A673 (cell line): Measurements from ENCODE around the gene VPS11. TPM values are rescaled to one million over a fixed set of nuclear protein-coding genes. Genes with fewer than 3 reads are reported as not detected.

Experiments used
- BruUV-seq: library from RNA; stranded (reverse); fragments of 400-500 nt; replicated peaks from 2 replicates; lab custom pipeline; 2021; lab: Mats Ljungman, UMichigan
- CTCF ChIA-PET: fragments of 300-600 bp; sonication (Branson Sonifier 250); formaldehyde crosslinking; loops from one replicate; lab custom pipeline; 2022; ENCODE audit warnings: antibody characterized with exemption; lab: Charles Lee
- POLR2A ChIA-PET: fragments of 300-600 bp; sonication (Branson Sonifier 250); formaldehyde crosslinking; loops from one replicate; lab custom pipeline; 2022; ENCODE audit warnings: antibody characterized with exemption; ENCODE audit not compliant: low non-redundant PET; lab: Charles Lee
- DNase-seq: peaks from one replicate; pipeline ENCODE4 v3.0.0-alpha.2; 2015; ENCODE audit warnings: low spot score
- H3K27ac ChIP-seq: fragments of 200-600 bp; sonication (generic); 2 replicates; pipeline ENCODE4 v1.5.1; 2016; ENCODE audit warnings: mixed run types, low read depth, mild to moderate bottlenecking, mixed read lengths, antibody characterized with exemption, low read length; ENCODE audit not compliant: poor library complexity, severe bottlenecking
- H3K27me3 ChIP-seq: fragments of 200-600 bp; sonication (generic); replicated peaks from 2 replicates; pipeline ENCODE4 v1.6.1; 2017; ENCODE audit warnings: mixed run types, low read depth, mild to moderate bottlenecking, mixed read lengths, antibody characterized with exemption, low read length; ENCODE audit not compliant: insufficient read depth, poor library complexity
- H3K36me3 ChIP-seq: fragments of 200-600 bp; sonication (generic); 2 replicates; pipeline ENCODE4 v1.6.1; 2016; ENCODE audit warnings: mixed run types, mild to moderate bottlenecking, mixed read lengths, antibody characterized with exemption, low read length; ENCODE audit not compliant: insufficient read depth, poor library complexity, severe bottlenecking
- H3K4me1 ChIP-seq: fragments of 200-600 bp; sonication (generic); 2 replicates; pipeline ENCODE4 v1.6.1; 2017; ENCODE audit warnings: mixed run types, mild to moderate bottlenecking, mixed read lengths, antibody characterized with exemption, low read length; ENCODE audit not compliant: insufficient read depth, poor library complexity, severe bottlenecking
- H3K4me3 ChIP-seq: fragments of 200-600 bp; sonication (generic); 2 replicates; pipeline ENCODE4 v1.5.1; 2016; ENCODE audit warnings: low read depth, mixed run types, mild to moderate bottlenecking, mixed read lengths, low read length; ENCODE audit not compliant: poor library complexity, severe bottlenecking
- H3K9me3 ChIP-seq: fragments of 200-600 bp; sonication (generic); 2 replicates; pipeline ENCODE4 v1.6.1; 2016; ENCODE audit warnings: mixed run types, low read depth, mild to moderate bottlenecking, mixed read lengths, antibody characterized with exemption, low read length; ENCODE audit not compliant: poor library complexity, severe bottlenecking
- EZH2 ChIP-seq: fragments of 200-600 bp; sonication (generic); IDR thresholded peaks from 2 replicates; pipeline ENCODE4 v1.6.1; 2017; ENCODE audit warnings: borderline replicate concordance, low read depth, mild to moderate bottlenecking, mixed read lengths, antibody characterized with exemption, low read length; ENCODE audit not compliant: poor library complexity, severe bottlenecking
- intact Hi-C: fragments of 100-400 bp; cut with micrococcal nuclease; formaldehyde crosslinking; loops from one replicate; pipeline ENCODE4 v1.10.0; 2022; ENCODE audit not compliant: unreplicated experiment
- total RNA-seq: library from RNA; stranded (reverse); gene quantifications from 2 replicates; pipeline ENCODE4 v1.2.3, GENCODE V29; 2021
- TF ChIP-seq, protein P1 (sequence below): fragments of 300-800, 200-600 bp; sonication (generic); conservative IDR thresholded peaks from 2 replicates; pipeline ENCODE4 v1.5.1; 2017; ENCODE audit warnings: low read depth, mild to moderate bottlenecking, antibody characterized with exemption, low read length, moderate library complexity, mixed read lengths

Gene VPS11
- total RNA-seq, 1 experiment from 2014 or later, result 26.7 TPM

- peaks cover 27% of the 10 kb centered on the region for H3K4me1 ChIP-seq
- no peak for TF ChIP-seq EZH2
- peaks cover 23% of the 10 kb centered on the region for H3K36me3 ChIP-seq
- intact Hi-C loops, result loop anchor here (2.0 kb wide), 1 partner anchor 21 kb away; the partner anchor contains the start of gene VPS11
- ChIA-PET CTCF (no interaction called here), POLR2A (no interaction called here)
- H3K4me3 ChIP-seq, result no peak overlapping the region
- no TSS peak for BruUV-seq
- H3K27me3 ChIP-seq, result no peaks in the 10 kb centered on the region
- H3K9me3 ChIP-seq, result no peaks in the 10 kb centered on the region
- peak overlapping the region; percentile 17 for H3K27ac ChIP-seq
- no peak for DNase-seq
Observed at GRCh38 chr11:119087747-119088241, 20.2 kb downstream of the VPS11 start.

GRCh38 chr11:119088406-119088805 is 20.8 kb downstream of the VPS11 start:
- H3K4me3 ChIP-seq, result no peak overlapping the region
- no peaks in the 10 kb centered on the region for H3K9me3 ChIP-seq
- DNase-seq, result no peak
- ChIA-PET POLR2A (no interaction called here), CTCF (no interaction called here)
- intact Hi-C loops, result no loop called here
- peaks cover 29% of the 10 kb centered on the region for H3K36me3 ChIP-seq
- H3K4me1 ChIP-seq, result peaks cover 33% of the 10 kb centered on the region
- no TSS peak for BruUV-seq
- TF ChIP-seq, protein P1, sequence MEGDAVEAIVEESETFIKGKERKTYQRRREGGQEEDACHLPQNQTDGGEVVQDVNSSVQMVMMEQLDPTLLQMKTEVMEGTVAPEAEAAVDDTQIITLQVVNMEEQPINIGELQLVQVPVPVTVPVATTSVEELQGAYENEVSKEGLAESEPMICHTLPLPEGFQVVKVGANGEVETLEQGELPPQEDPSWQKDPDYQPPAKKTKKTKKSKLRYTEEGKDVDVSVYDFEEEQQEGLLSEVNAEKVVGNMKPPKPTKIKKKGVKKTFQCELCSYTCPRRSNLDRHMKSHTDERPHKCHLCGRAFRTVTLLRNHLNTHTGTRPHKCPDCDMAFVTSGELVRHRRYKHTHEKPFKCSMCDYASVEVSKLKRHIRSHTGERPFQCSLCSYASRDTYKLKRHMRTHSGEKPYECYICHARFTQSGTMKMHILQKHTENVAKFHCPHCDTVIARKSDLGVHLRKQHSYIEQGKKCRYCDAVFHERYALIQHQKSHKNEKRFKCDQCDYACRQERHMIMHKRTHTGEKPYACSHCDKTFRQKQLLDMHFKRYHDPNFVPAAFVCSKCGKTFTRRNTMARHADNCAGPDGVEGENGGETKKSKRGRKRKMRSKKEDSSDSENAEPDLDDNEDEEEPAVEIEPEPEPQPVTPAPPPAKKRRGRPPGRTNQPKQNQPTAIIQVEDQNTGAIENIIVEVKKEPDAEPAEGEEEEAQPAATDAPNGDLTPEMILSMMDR, result no peak
- no peak for TF ChIP-seq EZH2
- no peak overlapping the region for H3K27ac ChIP-seq
- H3K27me3 ChIP-seq, result no peaks in the 10 kb centered on the region

GRCh38 chr11:119089319-119089718 is 21.7 kb downstream of the VPS11 start:
- Histone ChIP-seq H3K36me3 (peaks cover 38% of the 10 kb centered on the region), H3K27ac (no peak overlapping the region), H3K27me3 (no peaks in the 10 kb centered on the region), H3K4me1 (peaks cover 31% of the 10 kb centered on the region), H3K4me3 (no peak overlapping the region), H3K9me3 (no peaks in the 10 kb centered on the region)
- POLR2A ChIA-PET, result interaction anchor here (0.5 kb wide), 1 partner anchor 29 kb away, joined by 6 read pairs; no protein-coding TSS in a partner anchor
- intact Hi-C loops, result no loop called here
- CTCF ChIA-PET, result no interaction called here
- TF ChIP-seq, protein P1, result no peak
- TF ChIP-seq EZH2, result no peak
- DNase-seq, result no peak
- no TSS peak for BruUV-seq

GRCh38 chr11:119091178-119091577 is 23.6 kb downstream of the VPS11 start:
- TF ChIP-seq, protein P1, result no peak
- TF ChIP-seq EZH2, result no peak
- BruUV-seq, result no TSS peak
- H3K4me3 ChIP-seq, result peak overlapping the region; percentile 5
- H3K9me3 ChIP-seq, result no peaks in the 10 kb centered on the region
- peaks cover 41% of the 10 kb centered on the region for H3K36me3 ChIP-seq
- H3K27ac ChIP-seq, result peak overlapping the region; percentile 17
- H3K4me1 ChIP-seq, result peaks cover 28% of the 10 kb centered on the region
- POLR2A ChIA-PET, result no interaction called here
- intact Hi-C loops, result no loop called here
- no peak for DNase-seq
- CTCF ChIA-PET, result no interaction called here
- no peaks in the 10 kb centered on the region for H3K27me3 ChIP-seq
